HG03159 (cell line): ENCODE measurements around the gene GPR153.
"Not testable (repeated sequence)": the region's sequence is repeated elsewhere in the genome, so short reads cannot be mapped to it uniquely, and the experiment has no call there.

Experiments
- ATAC-seq: cut with Tn5 transposase; IDR thresholded peaks from one replicate; pipeline ENCODE4 v1.9.1; 2021; ENCODE audit warnings: mild to moderate bottlenecking, moderate library complexity; ENCODE audit not compliant: unreplicated experiment

GPR153 gene

DNA sequence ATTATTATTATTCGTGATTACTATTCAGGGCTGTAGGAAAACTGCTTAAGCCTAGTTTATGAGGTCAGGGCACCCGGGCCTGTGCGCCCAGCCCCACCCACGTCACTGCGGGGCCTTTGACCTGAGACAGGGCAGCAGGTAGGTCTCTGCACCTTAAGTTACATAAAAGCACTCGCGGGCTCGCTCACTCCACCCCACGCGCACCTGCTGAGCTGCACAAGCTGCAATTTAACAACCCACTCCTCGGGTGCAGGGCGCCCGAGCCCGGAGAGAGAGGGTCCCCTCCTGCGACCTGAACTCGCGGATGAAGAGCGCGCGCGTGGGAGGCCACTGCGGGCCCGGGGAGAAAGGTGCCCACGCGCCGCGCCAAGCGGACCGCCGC lies 25.6 kb downstream of the GPR153 start:
- peak; percentile 23 for ATAC-seq

GRCh38 chr1:6234502-6235295 lies 26.2 kb downstream of the GPR153 start:
- ATAC-seq = peak; percentile 3

GRCh38 chr1:6233376-6233775 lies 27.5 kb downstream of the GPR153 start:
- no peak for ATAC-seq

DNA sequence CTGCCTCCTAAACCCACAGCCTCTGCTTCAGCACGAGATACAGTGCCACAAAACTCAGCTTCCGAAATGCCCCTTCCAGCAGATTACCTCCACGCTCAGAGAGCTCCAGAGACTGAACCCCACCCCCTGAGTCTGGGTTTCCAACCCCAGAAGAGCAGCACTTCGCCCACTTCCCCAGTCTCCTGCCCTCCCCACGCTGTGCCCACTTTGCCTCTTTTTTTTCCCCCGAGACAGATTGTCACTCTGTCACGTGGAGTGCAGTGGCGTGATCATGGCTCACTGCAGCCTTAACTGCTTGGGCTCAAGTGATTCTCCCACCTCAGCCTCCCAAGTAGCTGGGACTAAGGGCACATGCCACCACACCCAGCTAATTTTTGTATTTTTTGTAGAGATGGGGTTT lies 35.2 kb downstream of the GPR153 start:
- no peak for ATAC-seq

- ATAC-seq = no peak
Observed at GRCh38 chr1:6224718-6225117, 36.2 kb downstream of the GPR153 start.

DNA sequence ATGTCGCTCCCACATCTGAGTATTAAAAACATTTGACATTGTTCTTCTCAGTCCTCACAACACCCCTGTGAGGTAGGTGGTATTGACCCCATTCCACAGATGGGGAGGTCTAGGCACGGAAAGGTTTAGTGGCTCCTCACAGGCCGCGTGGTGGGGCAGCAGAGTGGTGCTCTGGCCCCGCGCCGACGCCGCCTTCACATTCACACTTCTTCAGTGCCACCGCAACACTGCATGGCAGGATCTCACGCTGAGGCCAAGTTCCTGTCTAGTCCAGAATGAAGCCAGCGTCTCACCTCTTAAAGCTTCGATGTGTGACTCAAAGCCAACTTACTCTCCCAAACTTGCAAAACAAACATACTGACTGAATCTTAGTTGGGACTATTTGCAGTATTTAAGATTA lies 37.3 kb downstream of the GPR153 start:
- ATAC-seq = no peak

DNA sequence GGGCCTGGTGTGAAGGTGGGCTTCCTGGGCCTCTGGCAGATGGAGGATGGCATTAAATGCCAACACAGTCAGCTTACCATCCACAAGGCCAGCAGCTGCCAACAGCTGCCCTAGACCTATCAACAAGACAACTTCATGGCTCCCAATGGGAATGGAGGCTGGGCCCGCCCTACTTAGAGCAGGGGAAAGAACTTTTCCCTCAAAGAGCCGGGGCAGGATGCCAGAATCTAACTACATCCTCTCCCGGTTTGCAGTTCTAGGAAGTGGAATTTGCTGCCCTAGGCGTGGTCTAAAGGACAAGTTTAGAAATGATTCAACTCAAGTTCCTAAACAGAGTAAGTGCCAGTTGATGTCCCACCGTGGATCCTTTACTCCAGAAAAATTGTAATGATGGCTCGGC lies 38.3 kb downstream of the GPR153 start:
- no peak for ATAC-seq

- ATAC-seq = no peak
Observed at GRCh38 chr1:6221210-6221784, 39.6 kb downstream of the GPR153 start.

GRCh38 chr1:6220236-6220635 lies 40.7 kb downstream of the GPR153 start:
- no peak for ATAC-seq

- not testable (repeated sequence) for ATAC-seq
Observed at GRCh38 chr1:6219641-6220040, 41.3 kb downstream of the GPR153 start.

DNA sequence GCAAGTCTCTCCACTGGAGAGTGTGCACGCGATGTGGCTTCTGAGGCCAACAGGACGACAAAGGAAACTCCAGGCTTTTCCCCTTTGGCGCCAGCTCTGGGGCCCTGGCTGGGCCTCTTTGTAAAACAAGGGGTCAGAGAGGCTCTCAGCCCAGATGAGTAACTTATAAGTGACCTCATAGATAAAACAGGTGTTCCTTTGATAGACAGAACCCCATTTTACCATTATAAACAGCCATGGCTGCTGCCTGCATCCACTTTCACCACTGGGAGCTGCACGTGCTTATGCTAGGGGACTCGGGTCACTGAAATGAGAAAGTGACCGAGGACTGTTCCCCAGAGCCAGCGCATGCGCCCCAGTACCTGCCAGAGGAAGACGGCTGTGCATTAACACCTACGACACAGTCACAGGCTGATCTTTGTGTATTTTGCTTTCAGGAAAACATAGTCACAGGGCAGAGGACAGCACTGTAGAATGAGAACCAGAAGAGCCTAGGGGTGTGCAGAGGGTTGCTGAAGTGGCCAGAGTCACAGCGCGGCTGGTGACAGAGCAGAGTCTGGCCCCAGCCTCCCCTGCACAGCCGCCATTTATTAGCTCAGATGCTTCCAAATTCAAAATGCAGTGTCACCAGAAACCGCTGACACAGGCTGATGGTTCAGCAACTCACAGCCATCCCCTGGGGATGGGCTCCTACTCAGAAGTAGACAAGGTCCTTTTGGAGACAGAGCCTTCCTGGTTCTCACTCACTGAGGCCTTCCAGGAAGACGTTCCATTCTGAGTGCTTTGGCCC lies 42.3 kb downstream of the GPR153 start:
- no peak for ATAC-seq

DNA sequence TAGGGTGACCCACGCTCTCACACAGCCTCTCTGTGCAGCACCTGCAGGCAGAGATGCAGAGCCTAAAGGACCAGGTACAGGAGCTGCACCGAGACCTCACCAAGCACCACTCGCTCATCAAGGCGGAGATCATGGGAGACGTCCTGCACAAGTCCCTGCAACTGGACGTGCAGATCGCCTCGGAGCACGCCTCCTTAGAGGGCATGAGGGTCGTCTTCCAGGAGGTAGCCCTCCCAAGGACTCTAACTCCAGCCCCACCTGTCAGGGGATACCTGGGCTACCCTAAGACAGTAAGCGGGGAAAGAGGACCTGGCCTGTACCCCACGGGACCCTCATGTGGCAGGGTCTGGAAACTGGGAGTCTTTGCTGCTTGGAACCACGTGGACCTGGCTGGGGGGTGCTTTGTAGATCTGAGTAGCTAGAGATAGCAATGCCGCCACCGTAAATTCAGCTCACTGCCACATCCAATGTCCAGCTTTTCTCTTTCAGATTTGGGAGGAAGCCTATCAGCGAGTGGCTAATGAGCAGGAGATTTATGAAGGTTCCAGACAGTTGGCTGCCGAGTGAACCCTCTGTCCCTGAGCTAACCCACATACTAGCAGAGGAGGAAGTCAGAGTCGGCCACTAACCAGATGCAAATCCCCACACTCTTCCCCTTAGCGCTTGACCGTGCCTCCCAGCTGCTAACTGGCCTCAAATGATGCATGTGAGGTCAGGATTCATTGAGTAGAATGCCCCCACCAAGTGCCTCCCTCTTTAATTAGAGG lies 48.5 kb downstream of the GPR153 start:
- ATAC-seq = no peak

DNA sequence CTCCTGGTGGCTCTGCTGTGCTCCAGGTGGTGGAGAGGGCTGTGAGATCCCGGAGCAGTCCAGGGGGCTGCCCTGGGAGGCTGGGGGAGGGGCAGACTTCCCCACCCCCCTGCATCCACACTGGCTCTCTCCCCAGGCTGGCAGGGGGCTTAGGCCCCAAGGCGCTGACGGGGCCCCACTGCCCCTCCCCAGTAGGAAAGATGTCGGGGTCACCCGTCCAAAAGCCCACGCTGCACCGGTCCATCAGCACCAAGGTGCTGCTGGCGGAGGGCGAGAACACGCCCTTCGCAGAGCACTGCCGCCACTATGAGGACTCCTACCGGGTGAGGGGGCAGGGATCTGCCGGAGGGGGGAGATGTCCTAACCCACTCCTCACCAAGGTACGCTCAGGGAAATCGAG lies 49.2 kb downstream of the GPR153 start:
- ATAC-seq = no peak

DNA sequence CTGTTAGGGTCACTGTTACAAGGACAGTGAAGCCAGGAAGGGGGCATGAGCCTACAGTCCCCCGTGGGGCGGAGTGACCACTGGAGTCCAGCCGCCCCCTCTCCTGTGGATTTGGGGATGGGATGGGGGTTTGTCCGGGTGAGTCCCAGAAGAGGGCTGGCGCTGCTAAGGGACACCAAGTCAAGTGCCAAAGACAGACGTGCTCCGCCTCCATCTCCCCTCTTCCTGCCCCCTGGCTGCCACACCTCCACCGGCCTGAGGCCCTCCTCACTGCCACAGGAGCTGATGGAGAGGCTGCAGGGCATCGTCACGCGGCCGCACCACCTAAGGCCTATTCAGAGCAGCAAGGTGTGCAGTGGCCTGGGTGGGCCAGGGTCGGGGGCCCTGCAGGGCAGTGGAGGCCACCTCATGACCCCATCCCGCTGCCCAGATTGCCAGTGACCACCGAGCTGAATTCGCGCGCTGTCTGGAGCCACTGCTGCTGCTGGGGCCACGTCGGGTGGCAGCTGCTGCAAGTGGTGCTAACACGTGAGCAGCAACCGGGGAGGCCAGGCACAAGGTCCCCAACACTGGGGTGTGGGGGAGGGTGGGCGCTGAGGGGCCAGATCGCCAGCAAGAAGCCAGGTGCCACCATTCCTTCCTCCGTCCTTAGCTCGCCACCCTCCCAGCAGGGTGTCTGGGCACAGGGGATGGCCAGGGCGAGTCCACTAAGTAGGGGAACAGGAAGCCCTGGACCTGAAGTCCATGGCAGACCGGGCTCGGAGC lies 50.1 kb downstream of the GPR153 start:
- no peak for ATAC-seq

DNA sequence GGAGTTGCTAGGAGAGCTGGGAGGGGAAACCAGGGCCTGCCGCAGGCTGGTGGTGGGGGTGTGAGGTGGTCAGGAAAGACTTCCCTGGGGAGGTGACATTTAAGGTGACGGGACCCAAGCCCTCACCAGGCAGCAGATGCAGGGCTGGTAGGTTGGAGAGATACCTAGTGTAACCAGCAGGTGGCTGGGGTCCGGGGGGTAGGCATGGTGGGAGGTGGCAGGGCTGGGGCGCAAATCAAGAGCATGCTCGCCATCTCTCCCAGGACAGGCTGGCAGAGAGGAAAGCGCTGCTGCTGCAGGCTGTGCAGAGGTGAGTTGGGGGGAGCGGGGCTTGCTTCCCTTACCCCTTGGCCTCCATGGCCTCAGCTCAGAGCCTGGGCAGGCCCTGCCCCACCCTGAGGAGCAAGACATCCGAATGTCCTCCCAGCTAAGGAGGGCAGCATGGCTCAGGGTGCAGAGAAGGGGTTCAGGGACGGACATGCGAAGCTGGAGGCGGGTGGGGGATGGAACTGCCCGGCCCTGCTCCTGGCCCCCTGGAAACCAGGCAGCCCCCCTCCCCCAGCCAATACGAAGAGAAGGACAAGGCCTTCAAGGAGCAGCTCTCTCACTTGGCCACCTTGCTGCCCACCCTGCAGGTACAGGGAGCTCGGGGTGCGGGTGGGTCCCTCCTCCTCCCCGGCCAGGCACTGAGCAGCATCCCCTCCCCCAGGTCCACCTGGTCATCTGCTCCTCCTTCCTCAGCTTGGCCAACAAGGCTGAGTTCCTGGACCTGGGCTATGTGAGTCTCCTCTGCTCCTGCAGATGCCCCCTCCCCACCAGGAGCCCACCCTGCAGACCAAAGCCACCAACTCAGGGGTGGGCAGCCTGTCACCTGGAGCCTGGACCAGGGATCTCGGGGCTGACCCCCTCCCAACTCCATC lies 51.0 kb downstream of the GPR153 start:
- ATAC-seq = no peak

DNA sequence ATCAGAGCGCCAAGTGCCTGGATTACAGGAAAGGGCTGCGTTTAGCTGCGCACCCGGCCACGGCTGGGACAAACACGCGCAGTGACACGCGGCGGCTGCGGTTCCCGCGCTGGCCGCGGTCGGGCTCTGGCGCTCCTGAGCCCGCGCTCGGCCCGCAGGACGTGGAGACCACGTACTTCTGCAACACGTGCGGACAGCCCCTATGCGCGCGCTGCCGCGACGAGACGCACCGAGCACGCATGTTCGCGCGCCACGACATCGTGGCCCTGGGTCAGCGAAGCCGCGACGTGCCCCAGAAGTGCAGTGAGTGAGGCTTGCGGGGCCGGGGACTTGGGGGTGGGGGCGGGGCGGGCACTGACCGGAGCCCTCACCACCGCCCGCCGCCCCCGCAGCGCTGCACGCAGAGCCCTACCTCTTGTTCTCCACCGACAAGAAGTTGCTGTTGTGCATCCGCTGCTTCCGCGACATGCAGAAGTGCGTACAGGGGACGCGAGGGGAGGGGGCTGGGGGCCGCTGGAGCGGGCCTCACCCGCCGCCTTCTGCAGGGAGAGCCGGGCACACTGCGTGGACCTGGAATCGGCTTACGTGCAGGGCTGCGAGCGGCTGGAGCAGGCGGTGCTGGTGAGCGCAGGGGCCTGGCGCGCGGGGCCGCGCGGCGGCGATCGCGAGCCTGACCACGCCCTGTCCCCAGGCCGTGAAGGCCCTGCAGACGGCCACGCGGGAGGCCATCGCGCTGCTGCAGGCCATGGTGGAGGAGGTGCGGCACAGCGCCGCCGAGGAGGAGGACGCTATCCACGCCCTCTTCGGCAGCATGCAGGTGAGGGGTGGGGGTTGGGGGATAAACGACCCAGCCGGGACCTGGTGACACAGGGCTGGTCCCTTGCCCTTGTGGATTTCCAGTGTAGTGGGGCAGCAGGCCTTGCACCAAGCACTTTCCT lies 51.9 kb downstream of the GPR153 start:
- ATAC-seq = no peak

DNA sequence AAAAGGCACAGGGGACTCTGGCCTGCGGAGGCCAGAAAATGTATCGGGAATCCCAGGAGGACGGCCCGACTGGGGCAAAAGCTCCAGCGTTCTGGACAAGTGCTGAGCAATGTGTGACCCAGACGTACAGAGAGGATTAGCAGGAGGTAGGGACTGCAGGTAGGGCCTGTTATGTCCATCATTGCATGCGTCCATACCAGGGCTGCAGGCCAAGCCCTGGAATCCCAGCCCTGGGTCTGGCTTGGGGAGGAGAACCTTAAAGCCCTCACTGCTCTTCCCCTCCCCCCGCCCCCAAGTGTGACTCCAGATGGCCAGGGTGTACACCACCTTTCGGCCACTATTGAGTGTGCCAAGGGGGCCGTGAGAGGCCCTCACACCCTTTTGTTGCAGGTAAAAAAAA lies 53.0 kb downstream of the GPR153 start:
- no peak for ATAC-seq
